GM12874 (cell line): Measurements from ENCODE around the gene CYB5R4.

Experiments
- CTCF ChIP-seq: IDR thresholded peaks from 2 replicates; pipeline ENCODE4 v1.5.1; 2011; ENCODE audit warnings: low read depth, mild to moderate bottlenecking, control low read depth, low read length, moderate library complexity; ENCODE audit not compliant: insufficient read depth

The CYB5R4 gene

GRCh38 chr6:83852528-83853177 is 6.8 kb upstream of the CYB5R4 start:
- no peak for TF ChIP-seq CTCF

GRCh38 chr6:83853178-83854000 is 6.1 kb upstream of the CYB5R4 start, which contains the start of gene RIPPLY2:
Gene RIPPLY2, plus strand, starts transcription at chr6:83853360. Its CDS starts 57 bp downstream, at chr6:83853417.
- no peak for TF ChIP-seq CTCF

GRCh38 chr6:83854001-83854501 is 5.4 kb upstream of the CYB5R4 start:
- no peak for TF ChIP-seq CTCF

- TF ChIP-seq CTCF = no peak
These were observed 4.7 kb upstream of the CYB5R4 start for GRCh38 chr6:83854766-83855165.

- TF ChIP-seq CTCF = no peak
These were observed 868 bp downstream of the CYB5R4 start for GRCh38 chr6:83860359-83860755.

- TF ChIP-seq CTCF = no peak
These were observed 1.4 kb downstream of the CYB5R4 start for GRCh38 chr6:83860782-83861495.
